Adrenal gland (tissue), 12 donors: ENCODE results near the gene TPK1. TPM values are rescaled to one million over a fixed set of nuclear protein-coding genes. Genes with fewer than 3 reads are reported as not detected.

Experiments used
- DNase-seq, 7 donors: peaks; one replicate each; pipeline ENCODE4 v3.0.0-alpha.2; 2019 to 2020
- H3K27ac ChIP-seq, 5 donors: fragments of 200-600 bp; sonication (generic) in 4 of 5; 1 replicate in 3 of 5; 2 replicates in 2 of 5; pipeline versions ENCODE4 v1.5.1 to v1.8.0; 2016 to 2020; ENCODE audit warnings: mild to moderate bottlenecking in 1 of 5
- H3K27me3 ChIP-seq: fragments of 200-600 bp; 2 replicates; pipeline ENCODE4 v1.8.0; 2021
- H3K36me3 ChIP-seq, 2 donors: fragments of 200-600 bp; replicated peaks in 1 of 2; 1 replicate in 1 of 2; 2 replicates in 1 of 2; pipeline versions ENCODE4 v1.5.1 to v1.8.0; 2018 to 2022
- H3K4me1 ChIP-seq, 2 donors: fragments of 200-600 bp; replicated peaks in 1 of 2; 1 replicate in 1 of 2; 2 replicates in 1 of 2; pipeline versions ENCODE4 v1.5.1 to v1.8.0; 2018 to 2021
- H3K4me3 ChIP-seq, 4 donors: fragments of 200-600 bp; sonication (generic) in 3 of 4; one replicate each; pipeline ENCODE4 v1.5.1; 2016 to 2018
- H3K9me3 ChIP-seq, 3 donors: fragments of 200-600 bp; sonication (generic) in 1 of 3; replicated peaks in 1 of 3; 1 replicate in 2 of 3; 2 replicates in 1 of 3; pipeline versions ENCODE4 v1.5.1 to v1.8.0; 2016 to 2021
- CTCF ChIP-seq, 6 experiments: fragments of 450-650 bp in 4 of 6; fragments of 200-600 bp in 2 of 6; sonication (generic) in 1 of 6; IDR thresholded peaks; 1 replicate in 5 of 6; 2 replicates in 1 of 6; pipeline versions ENCODE4 v1.5.1 to v1.8.0; 2016 to 2021; ENCODE audit warnings: antibody characterized with exemption in 6 of 6, mild to moderate bottlenecking in 2 of 6, moderate library complexity in 1 of 6
- POLR2A ChIP-seq, 2 donors: fragments of 450-650 bp; IDR thresholded peaks; one replicate each; pipeline ENCODE4 v1.6.1; 2017; ENCODE audit warnings: antibody characterized with exemption in 2 of 2, mild to moderate bottlenecking in 2 of 2, moderate library complexity in 1 of 2
- WGBS, 4 donors: extraction: QIAGEN DNeasy Blood & Tissue Kit in 2 of 4; methylation state at CpG; one replicate each; pipeline versions ENCODE4 v1.1.5 to v1.1.7; 2013 to 2017; 5-methylcytosine and 5-hydroxymethylcytosine counted together
- intact Hi-C, 2 donors: fragments of 100-400 bp; cut with DNase I; formaldehyde crosslinking; loops; one replicate each; pipeline versions ENCODE4 v1.14.1 to v1.15.0; 2022 to 2023
- polyA plus RNA-seq, 3 donors: library from polyadenylated mRNA; stranded (reverse); fragments of 200-250 nt in 2 of 3; fragments of 350-450 nt in 1 of 3; fragmentation: Illumina TruSeq in 1 of 3; extraction: RNeasy Lipid Tissue Mini Kit (QIAGEN cat#74804) in 1 of 3; gene quantifications; one replicate each; pipeline ENCODE4 v1.2.3, GENCODE V29; 2013 to 2014
- total RNA-seq, 9 donors: library from RNA; depleted of rRNA in 4 of 9; stranded (reverse); fragments of >200 nt in 4 of 9; fragments of 120-200 nt in 1 of 9; fragmentation: NEBNext Ultra II Directional in 1 of 9; extraction: Animal tissue kit (Norgen Biotek cat#: 25700) in 1 of 9; gene quantifications; one replicate each; pipeline versions ENCODE4 v1.1.0 to v1.2.4, GENCODE V29; 2013 to 2023
- donor health status: healthy with polysubstance abuse.
- donor health status: Bipolar disorder and iron deficiency.
- donor health status: DM: yes; HTN: yes; CAD: no.
- donor health status: DM: no; HTN: no; CAD: no.
- donor health status: DM: no; HTN: no; CAD: no.
- donor health status: DM: yes; HTN: yes; CAD: no.

Gene TPK1
- total and polyA plus RNA-seq, 12 donors = 3.7 to 10.6 (median 9.6) TPM

- H3K36me3 ChIP-seq = no peaks in the 10 kb centered on the region
- no peak for DNase-seq
- H3K4me3 ChIP-seq = no peak overlapping the region
- no peak overlapping the region for H3K27ac ChIP-seq
- H3K27me3 ChIP-seq = no peaks in the 10 kb centered on the region
- TF ChIP-seq CTCF (IDR thresholded peaks at IDR 0.05) (no peak), POLR2A (IDR thresholded peaks at IDR 0.05) (no peak)
- intact Hi-C loops = no loop called here
- H3K9me3 ChIP-seq = no peaks in the 10 kb centered on the region
- H3K4me1 ChIP-seq = no peaks in the 10 kb centered on the region
- WGBS, 4 donors = 74 to 84% (median 78%) methylated on average over 7 of the region's 7 CpGs
Measured at GRCh38 chr7:144549861-144550260, 286.0 kb downstream of the TPK1 start.

DNA sequence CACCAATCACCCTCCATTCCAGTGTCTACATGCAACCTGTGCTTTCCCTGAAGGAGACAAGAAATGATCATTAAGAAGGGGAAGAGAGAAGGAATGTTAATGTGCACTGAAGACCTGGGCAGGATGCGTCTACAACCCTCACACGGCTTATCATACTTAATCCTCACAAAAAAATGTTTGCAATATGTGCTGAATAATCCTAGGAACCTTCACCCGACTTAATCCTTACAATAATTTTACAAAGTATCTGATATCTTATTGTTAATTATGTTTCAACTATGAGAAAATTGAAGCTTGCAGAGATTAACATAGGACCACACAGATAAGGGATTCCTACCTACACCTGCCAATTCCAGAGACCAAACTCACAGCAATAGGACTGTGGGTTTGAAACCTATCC is 287.3 kb downstream of the TPK1 start:
- no peaks in the 10 kb centered on the region for H3K27me3 ChIP-seq
- H3K27ac ChIP-seq = no peak overlapping the region
- H3K4me1 ChIP-seq = no peaks in the 10 kb centered on the region
- TF ChIP-seq POLR2A (IDR thresholded peaks at IDR 0.05) = no peak
- no peak for TF ChIP-seq CTCF (IDR thresholded peaks at IDR 0.05)
- DNase-seq = no peak
- no peaks in the 10 kb centered on the region for H3K9me3 ChIP-seq
- no peaks in the 10 kb centered on the region for H3K36me3 ChIP-seq
- intact Hi-C loops = no loop called here
- WGBS, 4 donors = 90 to 97% (median 95%) methylated on average over 3 of the region's 3 CpGs
- no peak overlapping the region for H3K4me3 ChIP-seq

GRCh38 chr7:144547888-144548287 is 288.0 kb downstream of the TPK1 start:
- WGBS, 4 donors = 86 to 90% (median 87%) methylated on average over 1 of the region's 1 CpG
- DNase-seq = no peak
- no peak overlapping the region for H3K27ac ChIP-seq
- no peaks in the 10 kb centered on the region for H3K36me3 ChIP-seq
- no peaks in the 10 kb centered on the region for H3K4me1 ChIP-seq
- H3K9me3 ChIP-seq = no peaks in the 10 kb centered on the region
- H3K4me3 ChIP-seq = no peak overlapping the region
- no peaks in the 10 kb centered on the region for H3K27me3 ChIP-seq
- intact Hi-C loops = no loop called here
- TF ChIP-seq POLR2A (IDR thresholded peaks at IDR 0.05) (no peak), CTCF (IDR thresholded peaks at IDR 0.05) (no peak)

DNA sequence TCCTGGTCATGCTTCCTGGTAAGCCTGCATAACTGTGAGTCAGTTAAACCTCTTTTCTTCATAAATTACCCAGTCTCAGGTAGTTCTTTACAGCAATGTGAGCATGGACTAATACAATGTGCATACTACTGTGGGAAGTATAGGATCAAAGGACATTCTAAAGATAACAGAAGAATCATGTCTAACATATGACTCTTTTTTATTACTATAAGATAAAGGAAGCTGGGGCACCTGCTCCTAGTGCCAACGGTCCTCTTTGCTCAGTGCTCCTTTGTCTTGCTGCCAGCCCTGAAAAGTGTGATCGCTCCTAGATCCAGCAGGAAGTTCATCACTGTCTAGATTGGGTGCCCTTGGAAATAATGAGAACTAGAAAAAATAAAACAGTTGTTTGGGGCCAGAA is 289.1 kb downstream of the TPK1 start:
- intact Hi-C loops = no loop called here

More for the DNA sequence above, 289.1 kb downstream of the TPK1 start:
- Histone ChIP-seq H3K36me3 (no peaks in the 10 kb centered on the region), H3K4me3 (no peak overlapping the region), H3K9me3 (no peaks in the 10 kb centered on the region), H3K4me1 (no peaks in the 10 kb centered on the region), H3K27me3 (no peaks in the 10 kb centered on the region), H3K27ac (no peak overlapping the region)
- no peak for DNase-seq
- WGBS, 4 donors = 55 to 75% (median 62%) methylated on average over 2 of the region's 2 CpGs
- TF ChIP-seq POLR2A (IDR thresholded peaks at IDR 0.05) (no peak), CTCF (IDR thresholded peaks at IDR 0.05) (no peak)
